ENCODE measurements around the gene CRY1.
A peak's percentile ranks its signal among the peaks of the same experiment; 100 is the strongest.

The CRY1 gene

GRCh38 chr12:107093417-107094182 is at the start of gene CRY1:
TSS of gene CRY1 (minus strand) at chr12:107093549. CDS start at chr12:107092961, 588 bp downstream.
- ATAC-seq (ENCODE audit: low read depth) (peak; percentile 83), DNase-seq (ENCODE audit: low spot score in 2 of 2) (peak; percentile 71 to 82)
- peaks cover 8% of the 10 kb centered on the region for H3K27me3 Mint-ChIP-seq
- peaks cover 11% of the 10 kb centered on the region for H3K9me3 Mint-ChIP-seq
- H3K36me3 Mint-ChIP-seq: peaks cover 8% of the 10 kb centered on the region
- H3K4me1 Mint-ChIP-seq: peaks cover 5% of the 10 kb centered on the region
- H3K27ac Mint-ChIP-seq: no peak within 1 kb of the TSS
- H3K4me3 Mint-ChIP-seq: no peak within 1 kb of the TSS

DNA sequence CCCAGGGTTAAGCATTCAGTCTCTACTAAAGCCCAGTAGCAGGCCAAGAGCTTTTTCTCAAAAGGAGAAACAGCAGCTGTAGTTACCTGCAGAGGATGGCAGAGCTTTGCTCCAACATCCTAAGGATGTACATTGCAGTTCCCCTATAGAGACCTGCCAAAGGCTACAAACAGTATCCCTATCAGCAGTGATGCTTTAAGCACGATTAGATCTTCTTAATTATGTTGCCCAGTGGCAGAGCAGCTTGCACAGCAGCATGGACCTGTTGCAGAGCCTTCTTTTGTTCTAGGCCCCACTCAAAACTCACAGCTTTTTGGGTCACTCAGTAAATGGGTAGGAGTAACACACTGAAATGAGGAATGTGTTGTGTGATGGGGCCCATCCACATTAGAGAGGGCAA is 46.4 kb upstream of the CRY1 start:
- Mint-ChIP-seq H3K4me1 (no peaks in the 10 kb centered on the region), H3K36me3 (no peaks in the 10 kb centered on the region), H3K4me3 (no peak overlapping the region), H3K27me3 (peaks cover 3% of the 10 kb centered on the region), H3K27ac (no peak overlapping the region), H3K9me3 (no peaks in the 10 kb centered on the region)
- ATAC-seq (ENCODE audit: low read depth): no peak
- DNase-seq (ENCODE audit: low spot score in 2 of 2): no peak

DNA sequence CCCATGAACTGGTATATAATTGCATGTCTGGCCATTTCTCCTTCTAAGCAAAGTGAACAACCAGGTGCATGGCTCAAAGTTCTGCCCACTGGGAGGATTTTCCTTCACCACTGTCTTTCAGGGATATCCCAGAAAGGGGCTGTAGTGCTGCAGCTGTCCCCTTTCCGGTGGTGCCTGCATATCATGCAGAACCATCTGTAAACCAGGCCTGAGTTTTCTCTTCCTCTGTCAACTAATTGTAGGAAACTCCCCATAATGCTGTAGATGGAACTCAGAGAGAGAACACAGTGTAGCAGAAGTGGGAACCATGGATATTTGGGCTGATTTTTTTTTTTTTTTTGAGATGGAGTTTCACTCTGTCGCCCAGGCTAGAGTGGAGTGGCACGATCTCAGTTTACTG is 45.6 kb upstream of the CRY1 start:
- no peaks in the 10 kb centered on the region for H3K9me3 Mint-ChIP-seq
- ATAC-seq (ENCODE audit: low read depth): no peak
- no peak for DNase-seq (ENCODE audit: low spot score in 2 of 2)
- H3K4me1 Mint-ChIP-seq: no peaks in the 10 kb centered on the region
- H3K36me3 Mint-ChIP-seq: no peaks in the 10 kb centered on the region
- peaks cover 3% of the 10 kb centered on the region for H3K27me3 Mint-ChIP-seq
- H3K27ac Mint-ChIP-seq: no peak overlapping the region
- H3K4me3 Mint-ChIP-seq: no peak overlapping the region

- Mint-ChIP-seq H3K27me3 (peaks cover 3% of the 10 kb centered on the region), H3K9me3 (no peaks in the 10 kb centered on the region), H3K36me3 (no peaks in the 10 kb centered on the region), H3K4me3 (no peak overlapping the region), H3K4me1 (no peaks in the 10 kb centered on the region), H3K27ac (no peak overlapping the region)
- ATAC-seq (ENCODE audit: low read depth) (no peak), DNase-seq (ENCODE audit: low spot score in 2 of 2) (no peak)
Observed at GRCh38 chr12:107135177-107135576, 41.8 kb upstream of the CRY1 start.

GRCh38 chr12:107134558-107134957 is 41.2 kb upstream of the CRY1 start:
- H3K27me3 Mint-ChIP-seq: peaks cover 3% of the 10 kb centered on the region
- H3K4me1 Mint-ChIP-seq: no peaks in the 10 kb centered on the region
- H3K27ac Mint-ChIP-seq: no peak overlapping the region
- ATAC-seq (ENCODE audit: low read depth) (no peak), DNase-seq (ENCODE audit: low spot score in 2 of 2) (no peak)
- H3K36me3 Mint-ChIP-seq: no peaks in the 10 kb centered on the region
- H3K9me3 Mint-ChIP-seq: no peaks in the 10 kb centered on the region
- no peak overlapping the region for H3K4me3 Mint-ChIP-seq

DNA sequence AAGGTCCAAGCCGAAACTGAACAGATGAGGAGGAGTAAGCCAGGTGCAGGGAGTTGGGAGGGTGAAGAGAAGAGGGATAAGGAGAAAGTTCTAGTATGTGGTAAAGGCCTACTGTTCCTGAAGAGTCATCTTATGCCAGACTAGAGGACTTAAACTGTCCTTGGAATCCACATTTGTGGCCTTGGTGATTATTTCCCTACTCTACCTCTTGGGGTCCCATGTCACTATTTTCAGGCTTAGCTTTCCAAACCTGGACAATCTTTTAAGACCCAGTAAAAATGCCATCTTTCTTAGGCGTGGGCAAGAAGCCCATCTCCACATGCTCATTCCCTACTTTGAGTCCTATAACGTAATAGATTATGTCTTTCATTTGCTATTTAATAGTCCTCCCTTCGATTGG is 40.1 kb upstream of the CRY1 start:
- Mint-ChIP-seq H3K27me3 (peaks cover 3% of the 10 kb centered on the region), H3K4me1 (no peaks in the 10 kb centered on the region), H3K27ac (no peak overlapping the region), H3K9me3 (no peaks in the 10 kb centered on the region), H3K36me3 (no peaks in the 10 kb centered on the region), H3K4me3 (no peak overlapping the region)
- DNase-seq (ENCODE audit: low spot score in 2 of 2): no peak
- no peak for ATAC-seq (ENCODE audit: low read depth)

- ATAC-seq (ENCODE audit: low read depth) (no peak), DNase-seq (ENCODE audit: low spot score in 2 of 2) (peak in 1 of 2 donors; percentile 11)
- no peaks in the 10 kb centered on the region for H3K9me3 Mint-ChIP-seq
- H3K36me3 Mint-ChIP-seq: no peaks in the 10 kb centered on the region
- peaks cover 4% of the 10 kb centered on the region for H3K27me3 Mint-ChIP-seq
- H3K4me3 Mint-ChIP-seq: no peak overlapping the region
- no peak overlapping the region for H3K27ac Mint-ChIP-seq
- no peaks in the 10 kb centered on the region for H3K4me1 Mint-ChIP-seq
Observed at GRCh38 chr12:107131832-107132616, 38.7 kb upstream of the CRY1 start.

GRCh38 chr12:107130830-107131611 is 37.7 kb upstream of the CRY1 start:
- H3K36me3 Mint-ChIP-seq: no peaks in the 10 kb centered on the region
- no peaks in the 10 kb centered on the region for H3K9me3 Mint-ChIP-seq
- H3K4me1 Mint-ChIP-seq: no peaks in the 10 kb centered on the region
- H3K4me3 Mint-ChIP-seq: no peak overlapping the region
- no peak for DNase-seq (ENCODE audit: low spot score in 2 of 2)
- no peak overlapping the region for H3K27ac Mint-ChIP-seq
- peaks cover 4% of the 10 kb centered on the region for H3K27me3 Mint-ChIP-seq
- ATAC-seq (ENCODE audit: low read depth): no peak

GRCh38 chr12:107129315-107129930 is 36.1 kb upstream of the CRY1 start:
- DNase-seq (ENCODE audit: low spot score in 2 of 2): no peak
- Mint-ChIP-seq H3K4me3 (no peak overlapping the region), H3K27ac (no peak overlapping the region)

DNA sequence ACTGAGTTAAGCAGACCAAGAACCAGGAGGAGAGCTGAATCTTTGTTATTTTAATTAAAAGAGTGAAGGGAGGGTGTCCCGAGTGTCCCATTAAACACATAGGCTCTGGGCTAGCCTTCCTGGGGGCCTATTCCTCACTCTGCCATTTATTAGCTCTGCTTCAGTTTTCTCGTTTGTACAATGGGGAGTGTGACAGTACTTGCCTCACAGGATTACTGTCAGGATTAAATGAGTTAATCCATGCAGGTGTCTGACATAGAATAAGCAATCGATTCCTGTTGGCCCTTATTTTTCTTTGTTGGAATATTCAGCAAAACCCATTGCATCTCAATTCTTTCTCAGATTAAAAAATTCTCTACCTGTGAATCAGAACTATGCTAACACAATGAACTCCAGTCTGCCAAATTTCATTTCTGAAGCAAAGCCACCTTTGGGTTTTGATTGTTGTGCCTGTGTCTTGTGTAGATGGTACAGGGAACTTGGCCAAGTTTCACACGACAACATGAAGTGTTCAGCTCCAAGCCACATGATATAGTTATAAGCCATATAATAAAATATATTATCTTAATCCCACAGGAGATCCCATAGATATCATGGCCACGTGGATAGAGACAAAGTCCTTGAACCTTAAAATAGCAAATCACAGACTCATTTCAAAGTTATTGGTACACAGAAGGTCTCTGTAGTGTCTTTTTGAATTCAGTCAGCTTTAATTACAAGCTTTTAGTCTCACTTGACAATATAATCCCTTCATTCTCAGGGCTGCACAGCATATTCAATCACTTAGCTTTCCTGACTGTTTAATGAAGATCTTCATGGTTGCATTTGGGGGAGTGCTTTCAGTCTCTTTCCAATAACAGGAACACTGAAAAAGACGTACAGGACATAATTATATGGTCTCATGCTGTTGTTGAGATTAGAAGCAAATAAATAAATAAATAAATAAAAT is 34.4 kb upstream of the CRY1 start:
- H3K27me3 Mint-ChIP-seq: peaks cover 7% of the 10 kb centered on the region
- no peaks in the 10 kb centered on the region for H3K4me1 Mint-ChIP-seq
- DNase-seq (ENCODE audit: low spot score in 2 of 2): no peak
- no peak for ATAC-seq (ENCODE audit: low read depth)
- no peak overlapping the region for H3K4me3 Mint-ChIP-seq
- no peaks in the 10 kb centered on the region for H3K36me3 Mint-ChIP-seq
- no peaks in the 10 kb centered on the region for H3K9me3 Mint-ChIP-seq
- H3K27ac Mint-ChIP-seq: no peak overlapping the region

More at GRCh38 chr12:107129315-107129930, 36.1 kb upstream of the CRY1 start:
- no peaks in the 10 kb centered on the region for H3K36me3 Mint-ChIP-seq
- ATAC-seq (ENCODE audit: low read depth): no peak
- H3K4me1 Mint-ChIP-seq: no peaks in the 10 kb centered on the region
- H3K9me3 Mint-ChIP-seq: no peaks in the 10 kb centered on the region
- peaks cover 4% of the 10 kb centered on the region for H3K27me3 Mint-ChIP-seq

DNA sequence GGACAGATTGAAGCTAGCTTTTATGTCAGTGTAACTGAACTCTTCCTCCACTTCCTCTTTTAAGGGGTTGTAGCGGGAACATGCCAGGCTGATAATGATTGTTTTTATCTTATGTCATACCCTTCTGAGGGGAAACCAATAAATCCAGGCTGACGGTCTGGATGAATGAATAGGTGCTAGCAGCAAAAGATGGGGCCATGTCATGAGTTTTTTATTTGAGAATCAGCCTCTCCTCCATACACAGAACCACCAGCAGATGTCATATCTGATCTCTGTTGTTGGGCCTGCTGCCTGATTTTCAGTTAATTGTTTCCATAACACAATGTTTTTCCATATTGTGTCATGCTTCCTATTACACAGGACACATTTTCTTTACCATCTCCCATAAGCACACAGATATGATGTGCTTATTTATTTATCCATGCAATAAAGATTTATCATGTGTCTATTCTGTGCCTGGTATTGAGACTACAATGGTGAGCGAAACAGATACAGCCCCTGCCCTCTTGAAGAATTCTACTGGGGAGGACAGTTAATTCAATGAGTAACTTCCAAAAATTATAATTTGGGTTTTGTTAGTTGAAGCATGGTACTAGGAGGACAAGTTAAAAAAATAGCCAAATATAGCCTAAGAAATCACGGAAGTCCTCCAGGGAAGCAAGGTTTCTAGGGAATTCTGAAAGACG is 33.6 kb upstream of the CRY1 start:
- Mint-ChIP-seq H3K36me3 (no peaks in the 10 kb centered on the region), H3K9me3 (no peaks in the 10 kb centered on the region), H3K4me3 (no peak overlapping the region), H3K27me3 (peaks cover 11% of the 10 kb centered on the region), H3K4me1 (no peaks in the 10 kb centered on the region), H3K27ac (no peak overlapping the region)
- ATAC-seq (ENCODE audit: low read depth) (no peak), DNase-seq (ENCODE audit: low spot score in 2 of 2) (no peak)

DNA sequence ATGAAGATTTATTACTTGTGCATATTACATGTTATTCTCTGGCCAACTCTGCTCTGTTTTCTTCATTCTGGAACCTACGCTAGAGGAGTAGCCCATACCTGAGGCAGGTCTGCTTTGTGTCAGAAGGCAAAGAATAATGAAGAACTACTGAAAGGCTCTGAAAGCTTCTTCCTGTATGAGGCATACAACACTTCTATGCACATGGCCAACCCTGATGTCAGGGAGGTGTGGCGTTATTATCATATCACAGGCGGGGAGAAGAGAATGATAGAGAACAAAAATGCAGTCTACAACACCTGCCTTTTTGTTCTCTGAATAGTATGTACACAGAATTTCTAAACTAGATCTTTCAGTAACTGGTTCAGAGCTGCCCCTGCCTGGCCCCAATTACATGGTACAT is 32.5 kb upstream of the CRY1 start:
- no peak for ATAC-seq (ENCODE audit: low read depth)
- no peaks in the 10 kb centered on the region for H3K36me3 Mint-ChIP-seq
- no peak overlapping the region for H3K27ac Mint-ChIP-seq
- no peak for DNase-seq (ENCODE audit: low spot score in 2 of 2)
- peaks cover 13% of the 10 kb centered on the region for H3K27me3 Mint-ChIP-seq
- no peak overlapping the region for H3K4me3 Mint-ChIP-seq
- H3K9me3 Mint-ChIP-seq: no peaks in the 10 kb centered on the region
- no peaks in the 10 kb centered on the region for H3K4me1 Mint-ChIP-seq
